HG03460 (cell line): ENCODE measurements around the gene CD93.

Experiments
- ATAC-seq: cut with Tn5 transposase; IDR thresholded peaks from one replicate; pipeline ENCODE4 v1.9.1; 2021; ENCODE audit not compliant: unreplicated experiment

The CD93 gene

GRCh38 chr20:23039136-23039875 lies 46.8 kb downstream of the CD93 start:
- no peak for ATAC-seq

- ATAC-seq: no peak
Observed at GRCh38 chr20:23037017-23037481, 49.1 kb downstream of the CD93 start.

- no peak for ATAC-seq
Observed at GRCh38 chr20:23036371-23036770, 49.8 kb downstream of the CD93 start.

- ATAC-seq: no peak
Observed at GRCh38 chr20:23035731-23036130, 50.4 kb downstream of the CD93 start.

GRCh38 chr20:23034721-23035671 lies 51.1 kb downstream of the CD93 start, which contains the start of gene SSTR4:
SSTR4 (plus strand) TSS chr20:23035312; CDS start chr20:23035484, 172 bp downstream.
- ATAC-seq: no peak

GRCh38 chr20:23033918-23034317 lies 52.2 kb downstream of the CD93 start:
- ATAC-seq: no peak

- ATAC-seq: no peak
Observed at GRCh38 chr20:23032750-23033078, 53.4 kb downstream of the CD93 start.

GRCh38 chr20:23032056-23032749 lies 53.9 kb downstream of the CD93 start:
- ATAC-seq: no peak

GRCh38 chr20:23031346-23031745 lies 54.8 kb downstream of the CD93 start:
- ATAC-seq: no peak
